ENCODE results near the gene EIF2B2.
"Not testable (repeated sequence)": the region's sequence is repeated elsewhere in the genome, so short reads cannot be mapped to it uniquely, and the experiment has no call there.

The EIF2B2 gene

GRCh38 chr14:74974364-74975058, 28.2 kb upstream of the EIF2B2 start:
- DNase-seq: no peak

GRCh38 chr14:74975059-74975810, 27.5 kb upstream of the EIF2B2 start:
- DNase-seq: no peak

- DNase-seq: no peak
These were observed 26.2 kb upstream of the EIF2B2 start for GRCh38 chr14:74976264-74977113.

GRCh38 chr14:74977164-74977900, 25.4 kb upstream of the EIF2B2 start:
- no peak for DNase-seq

GRCh38 chr14:74977901-74978385, 24.8 kb upstream of the EIF2B2 start:
- no peak for DNase-seq

- no peak for DNase-seq
These were observed 24.2 kb upstream of the EIF2B2 start for GRCh38 chr14:74978416-74978947.

GRCh38 chr14:74979029-74979428, 23.7 kb upstream of the EIF2B2 start:
- no peak for DNase-seq

- DNase-seq: no peak
These were observed 23.0 kb upstream of the EIF2B2 start for GRCh38 chr14:74979442-74980397.

- no peak for DNase-seq
These were observed 22.4 kb upstream of the EIF2B2 start for GRCh38 chr14:74980398-74980730.

GRCh38 chr14:74980731-74981461, 21.8 kb upstream of the EIF2B2 start:
- no peak for DNase-seq

GRCh38 chr14:74981462-74981782, 21.3 kb upstream of the EIF2B2 start:
- no peak for DNase-seq

- no peak for DNase-seq
These were observed 20.9 kb upstream of the EIF2B2 start for GRCh38 chr14:74981833-74982232.

- no peak for DNase-seq
These were observed 20.1 kb upstream of the EIF2B2 start for GRCh38 chr14:74982661-74983060.

- DNase-seq: no peak
These were observed 19.4 kb upstream of the EIF2B2 start for GRCh38 chr14:74983343-74983742.

GRCh38 chr14:74984236-74985027, 18.3 kb upstream of the EIF2B2 start:
- DNase-seq: no peak

GRCh38 chr14:74985028-74985310, 17.8 kb upstream of the EIF2B2 start:
- no peak for DNase-seq

GRCh38 chr14:74985806-74986205, 16.9 kb upstream of the EIF2B2 start:
- DNase-seq: no peak

- DNase-seq: no peak
These were observed 14.6 kb upstream of the EIF2B2 start for GRCh38 chr14:74988131-74988530.

- DNase-seq: no peak
These were observed 13.7 kb upstream of the EIF2B2 start for GRCh38 chr14:74988993-74989392.

- DNase-seq: not testable (repeated sequence)
These were observed 8.5 kb upstream of the EIF2B2 start for GRCh38 chr14:74994182-74994581.
